ENCODE results near the gene ATP10A.

GRCh38 chr15:25838871-25839195 lies 24.3 kb downstream of the ATP10A start:
- TF ChIP-seq CTCF (IDR thresholded peaks at IDR 0.05) = no peak
- TF ChIP-seq EP300 (IDR thresholded peaks at IDR 0.05) = no peak
- TF ChIP-seq POLR2A (IDR thresholded peaks at IDR 0.05) = no peak
- TF ChIP-seq POLR2AphosphoS5 (IDR thresholded peaks at IDR 0.05) = no peak

Data from stomach (tissue), 4 donors.